K562 (cell line): ENCODE data around the gene NSF. TPM values are rescaled to one million over a fixed set of nuclear protein-coding genes. Genes with fewer than 3 reads are reported as not detected.
"Not testable (repeated sequence)": the region's sequence is repeated elsewhere in the genome, so short reads cannot be mapped to it uniquely, and the experiment has no call there.

Experiments used
- ATAC-seq: fragments of 200-7000 bp; cut with Tn5 transposase; 3 replicates; pipeline ENCODE4 v1.9.1; 2020; ENCODE audit warnings: moderate library complexity
- BruUV-seq: library from RNA; stranded (reverse); fragments of 400-500 nt; replicated peaks from 2 replicates; lab custom pipeline; 2021; lab: Mats Ljungman, UMichigan
- CTCF ChIA-PET: fragments of 300-600 bp; formaldehyde crosslinking; extraction: SDS; loops from one replicate; lab custom pipeline; 2021; ENCODE audit warnings: low intra/inter-chr PET ratio; lab: Yijun Ruan, JAX
- POLR2A ChIA-PET: fragments of 300-600, 350-650 bp; sonication (Branson Sonifier 250); formaldehyde crosslinking; extraction: SDS; loops from one replicate; lab custom pipeline; 2021; ENCODE audit warnings: antibody characterized with exemption, inconsistent platforms; lab: Yijun Ruan, JAX
- DNase-seq, 4 experiments: peaks; one replicate each; pipeline versions ENCODE4 v3.0.0 to v3.0.0-alpha.2; 2011 to 2018; ENCODE audit warnings: low spot score in 3 of 4, mixed read lengths in 3 of 4; ENCODE audit errors: extremely low read depth in 1 of 4
- FAIRE-seq: peaks from 2 replicates; lab custom pipeline; 2011; peaks lifted over from hg19 to GRCh38; lab: Jason Lieb, UNC
- H2AFZ ChIP-seq: 2 replicates; pipeline ENCODE4 v1.6.0; 2011; ENCODE audit warnings: low read depth, low read length, control low read depth, inconsistent platforms
- H3K27ac ChIP-seq: fragments of 200-600 bp; 3 replicates; pipeline ENCODE4 v1.8.0; 2011; ENCODE audit warnings: low read depth, mild to moderate bottlenecking, control low read depth, inconsistent platforms, low read length, moderate library complexity, mixed read lengths; ENCODE audit errors: extremely low read depth
- H3K27me3 ChIP-seq, 2 experiments: fragments of 300-600 bp in 1 of 2; 2 replicates in 1 of 2; 3 replicates in 1 of 2; pipeline versions ENCODE4 v1.6.0 to v1.8.0; 2011; ENCODE audit warnings: inconsistent platforms in 2 of 2, low read length in 2 of 2, mild to moderate bottlenecking in 1 of 2, mixed read lengths in 1 of 2, moderate library complexity in 1 of 2; ENCODE audit not compliant: control insufficient read depth in 2 of 2, insufficient read depth in 2 of 2
- H3K36me3 ChIP-seq: fragments of 300-600 bp; 3 replicates; pipeline ENCODE4 v1.8.0; 2011; ENCODE audit warnings: mild to moderate bottlenecking, low read length, inconsistent platforms; ENCODE audit not compliant: control insufficient read depth, insufficient read depth
- H3K4me1 ChIP-seq, 2 experiments: fragments of 200-600 bp in 1 of 2; replicated peaks in 1 of 2; 2 replicates in 1 of 2; 3 replicates in 1 of 2; pipeline versions ENCODE4 v1.5.1 to v1.8.0; 2011; ENCODE audit warnings: inconsistent platforms in 2 of 2, low read length in 2 of 2, mild to moderate bottlenecking in 1 of 2, mixed read lengths in 1 of 2, moderate library complexity in 1 of 2; ENCODE audit not compliant: control insufficient read depth in 2 of 2, insufficient read depth in 2 of 2
- H3K4me2 ChIP-seq: 2 replicates; pipeline ENCODE4 v1.6.1; 2011; ENCODE audit warnings: low read length, control low read depth, inconsistent platforms, mixed read lengths; ENCODE audit not compliant: insufficient read depth
- H3K4me3 ChIP-seq: fragments of 200-600 bp; sonication (generic), shearing (Covaris generic); 2 replicates; pipeline ENCODE4 v1.5.1; 2016; ENCODE audit warnings: control low read depth, inconsistent platforms
- H3K79me2 ChIP-seq: fragments of 200-600 bp; 3 replicates; pipeline ENCODE4 v1.8.0; 2011; ENCODE audit warnings: low read length, inconsistent platforms; ENCODE audit not compliant: control insufficient read depth, insufficient read depth
- H3K9ac ChIP-seq, 2 experiments: 2 replicates each; pipeline versions ENCODE4 v1.6.0 to v1.6.1; 2011; ENCODE audit warnings: low read depth in 2 of 2, low read length in 2 of 2, control low read depth in 1 of 2, inconsistent platforms in 1 of 2, mild to moderate bottlenecking in 1 of 2, mixed read lengths in 1 of 2; ENCODE audit not compliant: insufficient read depth in 1 of 2
- H3K9me1 ChIP-seq: one replicate; pipeline ENCODE4 v1.6.0; 2011; ENCODE audit warnings: inconsistent platforms, mild to moderate bottlenecking, low read length, moderate library complexity; ENCODE audit not compliant: control insufficient read depth, insufficient read depth
- H3K9me3 ChIP-seq: replicated peaks from 2 replicates; pipeline ENCODE4 v1.5.1; 2011; ENCODE audit warnings: low read depth, low read length, inconsistent platforms; ENCODE audit not compliant: control insufficient read depth, insufficient read depth
- H4K20me1 ChIP-seq: replicated peaks from 2 replicates; pipeline ENCODE4 v1.6.1; 2011; ENCODE audit warnings: low read length, inconsistent platforms, mixed read lengths; ENCODE audit not compliant: control insufficient read depth, insufficient read depth
- ATF3 ChIP-seq, 2 experiments: fragments of 450-650 bp in 1 of 2; sonication (generic) in 1 of 2; formaldehyde crosslinking in 1 of 2; IDR thresholded peaks in 1 of 2; conservative IDR thresholded peaks in 1 of 2; 2 replicates each; pipeline versions ENCODE4 v1.6.1 to v1.8.1; 2016 to 2023; ENCODE audit warnings: mild to moderate bottlenecking in 2 of 2, moderate library complexity in 2 of 2, inconsistent platforms in 1 of 2, missing genetic modification reagents in 1 of 2
- ATF7 ChIP-seq: fragments of 450-650 bp; IDR thresholded peaks from 2 replicates; pipeline ENCODE4 v1.7.1; 2014; ENCODE audit warnings: mild to moderate bottlenecking, moderate library complexity
- WGBS: fragments of 100-300 bp; shearing (Covaris generic); methylation state at CpG from one replicate; pipeline ENCODE4 v1.1.6; 2016; ENCODE audit warnings: low coverage, mixed read lengths; ENCODE audit not compliant: insufficient coverage; ENCODE audit errors: missing lambda C conversion rate; 5-methylcytosine and 5-hydroxymethylcytosine counted together
- in situ Hi-C: fragments of 300-500 bp; cut with MboI; formaldehyde crosslinking; loops from 4 replicates; pipeline ENCODE4 v1.15.0; 2018; ENCODE audit warnings: inconsistent platforms, mixed read lengths
- intact Hi-C: fragments of 100-400 bp; cut with micrococcal nuclease; formaldehyde crosslinking; loops from 2 replicates; pipeline ENCODE4 v1.14.2; 2022
- polyA plus RNA-seq, 8 experiments: library from polyadenylated mRNA; depleted of rRNA in 4 of 8; stranded (reverse) in 5 of 8; unstranded in 3 of 8; fragments of >200 nt; fragmentation: Nextera tagmentation in 2 of 8; fragmentation: Illumina TruSeq in 1 of 8; extraction: Ambion mirVana in 2 of 8; extraction: Trizol in 1 of 8; gene quantifications; 2 replicates each; pipeline versions ENCODE4 v1.2.1 to v1.2.3, GENCODE V29; 2011 to 2014; ENCODE audit warnings: inconsistent platforms in 1 of 8, missing spikeins in 1 of 8
- total RNA-seq, 7 experiments: library from RNA; depleted of rRNA in 6 of 7; stranded (reverse); fragments of >200 nt in 6 of 7; fragmentation: Illumina TruSeq in 2 of 7; extraction: Trizol in 2 of 7; gene quantifications; 2 replicates each; pipeline versions ENCODE4 v1.2.1 to v1.2.3, GENCODE V29; 2011 to 2021; ENCODE audit warnings: low replicate concordance in 1 of 7

The NSF gene
- total and polyA plus RNA-seq, 9 of the 15 experiments (the other 6 are each of a cell fraction or from before 2014, with no cell fraction given), result 16.7 to 39.8 (median 36.7) TPM

- H3K27ac ChIP-seq, intact Hi-C loops, H3K4me3 ChIP-seq, H3K9me1 ChIP-seq, H3K4me1 ChIP-seq, H3K36me3 ChIP-seq, POLR2A ChIA-PET, H3K4me2 ChIP-seq, H3K9me3 ChIP-seq, DNase-seq, in situ Hi-C loops, H3K27me3 ChIP-seq, H3K79me2 ChIP-seq, H2AFZ ChIP-seq, H3K9ac ChIP-seq, H4K20me1 ChIP-seq, CTCF ChIA-PET: not testable (repeated sequence)
- WGBS, result no CpG with 5 or more reads among the region's 7 CpGs
- TSS peak; percentile 41 for BruUV-seq
- ATAC-seq, result peak; percentile 81
- FAIRE-seq, result peak; percentile 75
These were observed 863 bp downstream of the NSF start for GRCh38 chr17:46591332-46591731.

- TSS peak; percentile 7 for BruUV-seq
- H3K9me1 ChIP-seq; H3K9me3 ChIP-seq; H4K20me1 ChIP-seq; intact Hi-C loops; H3K36me3 ChIP-seq; H3K4me1 ChIP-seq; H3K27ac ChIP-seq; in situ Hi-C loops; H3K9ac ChIP-seq; DNase-seq; H3K4me2 ChIP-seq; POLR2A ChIA-PET; H3K4me3 ChIP-seq; CTCF ChIA-PET; H3K27me3 ChIP-seq; H2AFZ ChIP-seq; H3K79me2 ChIP-seq; FAIRE-seq; TF ChIP-seq ATF3 (CRISPR knock-in tag; conservative IDR thresholded peaks at IDR 0.05): not testable (repeated sequence)
- ATAC-seq, result peak; percentile 61
- WGBS, result 0% methylated on average over 2 of the region's 3 CpGs
- TF ChIP-seq ATF7 (0 out of 2 replicates have a peak, but pooled peaks have one; percentile 21), ATF3 (IDR thresholded peaks at IDR 0.05) (peak; percentile 32; the same call in 1 of the 2 replicates)
These were observed 8.0 kb downstream of the NSF start for GRCh38 chr17:46598344-46598931.

- DNase-seq, H3K27me3 ChIP-seq, H3K4me3 ChIP-seq, FAIRE-seq, intact Hi-C loops, H3K4me1 ChIP-seq, ATAC-seq, H3K9me3 ChIP-seq, POLR2A ChIA-PET, H2AFZ ChIP-seq, H3K36me3 ChIP-seq, H4K20me1 ChIP-seq, H3K9me1 ChIP-seq, H3K4me2 ChIP-seq, H3K9ac ChIP-seq, H3K27ac ChIP-seq, BruUV-seq, H3K79me2 ChIP-seq, CTCF ChIA-PET, in situ Hi-C loops: not testable (repeated sequence)
- no CpG with 5 or more reads among the region's 3 CpGs for WGBS
These were observed 10.3 kb downstream of the NSF start for GRCh38 chr17:46600767-46601166.
